Ovary (tissue), 3 donors: ENCODE results near the gene FAM53B.

Experiments
- CTCF ChIP-seq, 3 donors: fragments of 450-650 bp in 2 of 3; fragments of 200-600 bp in 1 of 3; IDR thresholded peaks; one replicate each; pipeline versions ENCODE4 v1.5.1 to v1.8.0; 2016 to 2022; ENCODE audit warnings: antibody characterized with exemption in 3 of 3, mild to moderate bottlenecking in 1 of 3
- EP300 ChIP-seq: sonication (generic); formaldehyde crosslinking; IDR thresholded peaks from one replicate; pipeline ENCODE4 v1.6.1; 2017; ENCODE audit warnings: antibody characterized with exemption
- POLR2A ChIP-seq: fragments of 450-650 bp; IDR thresholded peaks from one replicate; pipeline ENCODE4 v1.6.1; 2017; ENCODE audit warnings: antibody characterized with exemption, mild to moderate bottlenecking, moderate library complexity
- donor health status: DM: no; HTN: no; CAD: no.

- TF ChIP-seq POLR2A (no peak), CTCF (IDR thresholded peaks at IDR 0.05) (no peak), EP300 (no peak)
Observed at GRCh38 chr10:124579011-124579399, 165.2 kb downstream of the FAM53B start.
